GM15510 (cell line): ENCODE data around the gene DSCAM.

Experiments used
- POLR2A ChIP-seq: IDR thresholded peaks from 3 replicates; pipeline ENCODE4 v1.6.1; 2011; ENCODE audit warnings: borderline replicate concordance; ENCODE audit not compliant: insufficient read length; ENCODE audit errors: extremely low read depth

DSCAM gene

DNA sequence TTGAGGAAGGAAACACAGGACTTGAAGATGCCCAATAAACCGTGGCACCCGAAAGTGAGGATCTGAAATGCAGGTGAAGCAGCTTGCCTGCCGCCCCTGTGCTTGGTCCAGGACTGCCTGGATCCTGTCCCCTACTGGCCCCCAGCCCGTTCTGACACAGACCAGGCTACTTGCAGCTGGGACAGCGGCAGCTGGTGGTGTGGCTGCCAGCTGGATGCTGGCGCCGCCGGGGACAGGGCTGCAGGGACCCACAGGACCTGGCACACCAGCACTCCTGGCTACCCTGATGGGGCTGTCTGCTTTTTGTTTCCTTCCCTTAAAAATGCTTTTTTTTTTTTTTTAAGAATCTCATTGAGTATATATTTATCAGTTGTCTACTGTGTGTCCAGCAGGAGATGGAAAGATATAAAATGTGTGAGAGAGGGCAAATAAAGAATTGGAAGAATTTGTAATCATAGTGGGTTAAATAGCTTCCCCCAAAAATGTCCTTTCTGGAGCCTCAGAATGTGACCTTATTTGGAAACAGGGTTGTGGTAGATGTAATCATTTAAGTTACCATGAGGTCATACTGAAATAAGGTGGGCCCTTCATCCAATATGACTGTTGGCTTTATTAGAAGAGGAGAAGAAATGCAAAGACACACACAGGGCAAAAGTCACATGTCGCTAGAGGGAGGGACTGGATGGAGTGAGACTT, 165.6 kb downstream of the DSCAM start:
- no peak for TF ChIP-seq POLR2A

GRCh38 chr21:40680311-40680710, 166.6 kb downstream of the DSCAM start:
- no peak for TF ChIP-seq POLR2A

DNA sequence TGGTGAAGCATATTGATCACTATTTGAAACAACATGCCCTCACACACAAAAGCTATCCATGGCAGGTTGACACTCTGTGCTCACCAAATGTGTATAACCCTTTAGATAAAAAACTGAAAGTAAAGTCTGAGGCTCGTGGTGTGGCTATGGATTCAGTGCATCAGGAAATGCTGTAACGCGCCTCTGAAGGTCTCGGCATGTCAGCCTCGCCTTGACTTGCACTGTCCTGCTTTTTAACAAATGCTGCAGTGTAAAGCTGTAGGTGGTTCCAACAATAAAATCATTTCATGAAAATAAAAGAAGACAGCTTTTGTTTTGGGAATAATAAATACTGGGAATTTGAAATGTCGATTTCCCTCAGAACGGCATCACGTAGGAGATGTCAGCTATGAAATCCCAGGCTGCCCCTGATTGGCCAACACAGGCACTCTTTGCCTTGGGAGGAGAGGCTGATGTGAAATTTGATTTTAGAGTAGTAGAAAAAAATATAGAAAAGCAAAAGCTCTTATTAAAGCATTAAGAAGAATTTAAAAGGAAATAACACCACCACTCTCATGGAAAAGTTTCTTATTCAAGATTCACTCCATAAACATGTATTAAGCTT, 168.2 kb downstream of the DSCAM start:
- TF ChIP-seq POLR2A, result no peak

DNA sequence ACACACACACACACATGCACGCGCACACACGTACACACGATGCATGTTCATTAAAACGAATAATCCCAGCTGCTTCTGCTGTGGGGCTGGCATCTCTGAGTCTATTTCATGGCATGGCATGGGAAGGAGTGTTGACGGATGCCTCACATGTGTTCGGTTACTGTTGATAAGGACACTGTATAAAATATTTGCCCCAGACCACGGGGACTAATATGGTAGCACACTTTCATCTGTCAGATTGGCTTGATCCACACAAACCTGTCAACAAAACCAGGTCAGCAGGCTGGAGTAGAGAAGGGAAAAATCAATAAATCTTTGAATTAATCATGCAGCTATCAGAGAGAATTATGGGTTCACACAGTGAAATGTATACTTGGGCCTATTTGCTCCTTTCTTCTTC, 171.9 kb downstream of the DSCAM start:
- no peak for TF ChIP-seq POLR2A

DNA sequence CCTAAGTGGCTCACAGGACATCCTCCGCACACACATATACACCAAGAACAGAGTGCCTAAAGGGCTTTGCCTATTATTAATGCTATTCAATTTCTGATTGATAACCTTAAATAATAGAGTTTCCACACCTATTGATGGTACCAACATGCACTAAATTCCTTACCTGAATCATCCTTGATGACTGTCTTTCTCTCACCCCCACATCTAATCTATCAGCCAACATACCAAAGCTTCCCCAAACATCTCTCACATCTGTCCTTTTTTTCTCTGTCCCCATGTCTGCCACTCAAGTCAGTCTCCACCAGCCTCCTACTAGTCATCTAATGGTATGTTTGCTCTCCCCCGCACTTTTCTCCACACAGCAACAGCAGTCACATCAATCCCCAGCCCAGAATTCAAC, 174.4 kb downstream of the DSCAM start:
- no peak for TF ChIP-seq POLR2A

- no peak for TF ChIP-seq POLR2A
Measured at GRCh38 chr21:40671716-40672115, 175.2 kb downstream of the DSCAM start.

DNA sequence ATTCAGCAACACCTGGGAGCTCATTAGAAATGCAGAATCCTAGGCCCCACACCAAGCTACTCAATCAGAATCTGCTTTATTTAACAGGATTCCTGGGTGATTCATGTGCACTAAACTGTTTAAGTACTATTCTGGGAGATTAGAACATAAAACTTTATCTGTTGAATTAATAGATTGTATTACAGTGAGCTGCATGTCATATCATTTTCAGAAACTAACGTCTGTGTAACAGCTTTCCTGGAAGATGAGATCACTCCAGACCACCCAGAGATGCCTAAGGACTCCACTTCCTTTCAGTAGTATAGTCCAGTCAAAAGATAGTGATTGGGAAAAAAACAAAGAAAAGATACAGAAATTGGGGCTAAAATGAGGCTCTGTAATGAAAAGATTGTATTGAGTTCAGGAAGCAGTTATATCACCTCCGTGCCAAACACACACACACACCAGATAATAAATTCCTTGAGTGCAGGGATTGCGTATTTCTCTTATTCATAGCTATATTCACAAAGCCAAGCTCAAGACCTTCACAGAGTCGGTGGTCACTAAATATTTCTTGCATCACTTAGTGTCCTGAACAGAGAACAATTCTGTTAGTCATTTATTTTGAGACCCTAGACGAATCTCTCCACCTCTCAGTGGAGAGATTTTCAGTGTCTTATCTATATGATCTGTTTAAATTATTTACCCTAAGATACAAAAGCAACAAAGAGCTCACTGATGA, 178.2 kb downstream of the DSCAM start:
- TF ChIP-seq POLR2A, result no peak

- TF ChIP-seq POLR2A, result no peak
Measured at GRCh38 chr21:40667967-40668366, 179.0 kb downstream of the DSCAM start.

- no peak for TF ChIP-seq POLR2A
Measured at GRCh38 chr21:40662889-40663288, 184.1 kb downstream of the DSCAM start.

DNA sequence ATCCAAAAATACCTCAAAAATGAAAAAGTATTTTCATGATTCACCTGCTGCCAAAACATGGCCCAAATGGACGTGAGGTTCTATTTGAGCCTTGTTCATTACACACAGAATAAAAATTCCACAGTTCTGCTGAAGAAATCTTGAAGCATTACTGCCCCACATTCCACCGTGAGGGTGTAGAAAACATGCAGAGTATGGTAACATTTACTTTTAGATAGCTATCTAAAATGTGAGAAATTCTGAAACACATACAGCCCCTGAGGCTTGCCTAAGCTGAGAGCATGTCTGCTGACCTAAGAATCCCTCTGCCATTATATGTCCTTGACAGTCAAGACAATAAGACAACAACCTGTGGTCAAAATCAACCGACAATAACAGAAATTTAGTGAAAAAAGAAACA, 186.5 kb downstream of the DSCAM start:
- no peak for TF ChIP-seq POLR2A

DNA sequence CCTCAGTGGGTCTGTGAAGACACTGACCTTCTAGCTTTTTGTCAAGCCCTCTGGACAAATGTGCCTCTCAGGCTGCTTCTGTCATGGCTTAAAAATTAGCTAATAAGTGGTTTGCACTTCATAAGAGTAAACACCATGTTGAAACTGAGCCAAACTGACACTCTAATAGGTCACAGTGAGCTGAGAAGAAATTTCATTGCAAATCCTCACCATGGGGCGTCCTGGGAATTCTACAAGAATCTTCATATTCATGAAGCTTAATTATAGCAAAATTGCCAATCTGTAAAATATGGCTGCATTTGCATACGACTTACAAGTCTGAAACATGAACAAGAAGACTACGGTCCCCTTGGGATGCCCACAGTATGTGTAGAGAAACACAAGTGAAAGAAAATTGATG, 188.6 kb downstream of the DSCAM start:
- TF ChIP-seq POLR2A, result no peak

- no peak for TF ChIP-seq POLR2A
Measured at GRCh38 chr21:40652436-40652835, 194.5 kb downstream of the DSCAM start.

DNA sequence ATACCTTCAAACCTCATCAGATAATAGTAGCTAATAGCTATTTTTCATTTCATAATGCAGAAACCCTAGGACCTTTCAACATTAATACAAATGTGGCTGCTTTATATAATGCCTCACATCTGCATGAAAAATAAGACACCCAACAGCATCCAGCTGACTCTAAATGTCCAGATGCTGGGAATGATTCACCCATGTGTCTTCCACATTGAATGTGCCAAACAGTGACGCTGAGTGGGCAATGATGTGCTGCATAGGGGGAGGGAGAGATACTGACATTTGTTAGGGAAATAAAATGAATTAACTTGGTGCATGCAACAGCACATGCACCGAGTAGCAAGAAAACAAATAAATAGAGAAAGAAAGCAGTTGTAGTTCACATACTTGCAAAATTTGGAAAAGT, 199.3 kb downstream of the DSCAM start:
- no peak for TF ChIP-seq POLR2A

- TF ChIP-seq POLR2A, result no peak
Measured at GRCh38 chr21:40646651-40647050, 200.3 kb downstream of the DSCAM start.

GRCh38 chr21:40641042-40641441, 205.9 kb downstream of the DSCAM start:
- no peak for TF ChIP-seq POLR2A
